H9 (cell line): ENCODE results near the gene CNTFR. TPM values are rescaled to one million over a fixed set of nuclear protein-coding genes. Genes with fewer than 3 reads are reported as not detected.

ENCODE experiments used
- DNase-seq: peaks from one replicate; pipeline ENCODE4 v3.0.0-alpha.2; 2017
- H2AFZ ChIP-seq: one replicate; pipeline ENCODE4 v1.6.1; 2013; ENCODE audit warnings: mild to moderate bottlenecking, low read length, control low read depth, moderate library complexity
- H2AK5ac ChIP-seq: 2 replicates; pipeline ENCODE4 v1.6.1; 2013; ENCODE audit warnings: low read length, control low read depth, mixed read lengths; ENCODE audit not compliant: insufficient read length
- H2BK120ac ChIP-seq: one replicate; pipeline ENCODE4 v1.6.1; 2013; ENCODE audit warnings: low read depth, mild to moderate bottlenecking, low read length, control low read depth, inconsistent platforms; ENCODE audit not compliant: poor library complexity, severe bottlenecking
- H2BK12ac ChIP-seq: 2 replicates; pipeline ENCODE4 v1.6.1; 2013; ENCODE audit warnings: low read length, control low read depth, mixed read lengths, low read depth; ENCODE audit not compliant: insufficient read length
- H2BK15ac ChIP-seq: 2 replicates; pipeline ENCODE4 v1.6.1; 2013; ENCODE audit warnings: low read depth, low read length, control low read depth
- H2BK20ac ChIP-seq: one replicate; pipeline ENCODE4 v1.6.1; 2013; ENCODE audit warnings: low read depth, mild to moderate bottlenecking, low read length, control low read depth, inconsistent platforms; ENCODE audit not compliant: poor library complexity, severe bottlenecking
- H2BK5ac ChIP-seq: 2 replicates; pipeline ENCODE4 v1.6.1; 2013; ENCODE audit warnings: low read length, control low read depth, mixed read lengths; ENCODE audit not compliant: insufficient read length
- H3K14ac ChIP-seq: 2 replicates; pipeline ENCODE4 v1.6.1; 2013; ENCODE audit warnings: low read length, control low read depth; ENCODE audit not compliant: insufficient read depth
- H3K18ac ChIP-seq: 2 replicates; pipeline ENCODE4 v1.6.1; 2013; ENCODE audit warnings: low read depth, mild to moderate bottlenecking, mixed read lengths, low read length, control low read depth; ENCODE audit not compliant: insufficient read length
- H3K23ac ChIP-seq: 2 replicates; pipeline ENCODE4 v1.6.1; 2013; ENCODE audit warnings: low read length, control low read depth, mixed read lengths, low read depth; ENCODE audit not compliant: insufficient read length
- H3K23me2 ChIP-seq: 2 replicates; pipeline ENCODE4 v1.6.1; 2013; ENCODE audit warnings: low read depth, mild to moderate bottlenecking, mixed read lengths, low read length, control low read depth; ENCODE audit not compliant: insufficient read length, poor library complexity, severe bottlenecking
- H3K27ac ChIP-seq: 2 replicates; pipeline ENCODE4 v1.5.1; 2013; ENCODE audit warnings: low read length, control low read depth, mixed read lengths, low read depth; ENCODE audit not compliant: insufficient read length
- H3K27me3 ChIP-seq: 2 replicates; pipeline ENCODE4 v1.6.1; 2013; ENCODE audit warnings: low read length, control low read depth, inconsistent platforms; ENCODE audit not compliant: insufficient read depth
- H3K4ac ChIP-seq: 2 replicates; pipeline ENCODE4 v1.6.1; 2013; ENCODE audit warnings: low read depth, mild to moderate bottlenecking, control low read depth, inconsistent platforms, low read length, moderate library complexity
- H3K4me1 ChIP-seq: 2 replicates; pipeline ENCODE4 v1.6.1; 2013; ENCODE audit warnings: low read length, control low read depth, inconsistent platforms; ENCODE audit not compliant: insufficient read depth
- H3K4me2 ChIP-seq: 2 replicates; pipeline ENCODE4 v1.6.1; 2013; ENCODE audit warnings: low read length, control low read depth, mixed read lengths; ENCODE audit not compliant: insufficient read length, insufficient read depth
- H3K56ac ChIP-seq: 2 replicates; pipeline ENCODE4 v1.6.1; 2013; ENCODE audit warnings: low read depth, mild to moderate bottlenecking, mixed read lengths, low read length, control low read depth; ENCODE audit not compliant: insufficient read length
- H3K79me1 ChIP-seq: 2 replicates; pipeline ENCODE4 v1.6.1; 2013; ENCODE audit warnings: low read depth, mild to moderate bottlenecking, moderate library complexity, low read length, control low read depth, inconsistent platforms; ENCODE audit not compliant: insufficient read depth, poor library complexity, severe bottlenecking
- H3K79me2 ChIP-seq: 2 replicates; pipeline ENCODE4 v1.6.1; 2013; ENCODE audit warnings: low read length, control low read depth, inconsistent platforms; ENCODE audit not compliant: insufficient read depth
- H3K9ac ChIP-seq: 2 replicates; pipeline ENCODE4 v1.6.1; 2013; ENCODE audit warnings: low read length, control low read depth, mixed read lengths; ENCODE audit not compliant: insufficient read length; ENCODE audit errors: extremely low read depth
- H3K9me3 ChIP-seq: one replicate; pipeline ENCODE4 v1.6.1; 2013; ENCODE audit warnings: low read depth, low read length, inconsistent platforms; ENCODE audit not compliant: control insufficient read depth
- H3T11ph ChIP-seq: one replicate; pipeline ENCODE4 v1.6.1; 2013; ENCODE audit warnings: mild to moderate bottlenecking, low read length, control low read depth, inconsistent platforms
- H4K20me1 ChIP-seq: one replicate; pipeline ENCODE4 v1.6.1; 2013; ENCODE audit not compliant: control insufficient read depth, insufficient read length, insufficient read depth
- H4K5ac ChIP-seq: 2 replicates; pipeline ENCODE4 v1.6.1; 2013; ENCODE audit warnings: low read depth, mild to moderate bottlenecking, mixed read lengths, low read length, control low read depth; ENCODE audit not compliant: insufficient read length
- H4K8ac ChIP-seq: replicated peaks from 2 replicates; pipeline ENCODE4 v1.6.1; 2013; ENCODE audit warnings: low read length, control low read depth, mixed read lengths, low read depth; ENCODE audit not compliant: insufficient read length
- H4K91ac ChIP-seq: 2 replicates; pipeline ENCODE4 v1.6.1; 2013; ENCODE audit warnings: low read depth, mild to moderate bottlenecking, moderate library complexity, mixed read lengths, low read length, control low read depth; ENCODE audit not compliant: insufficient read length
- H3K27ac Mint-ChIP-seq, 3 experiments: 2 replicates in 2 of 3; 3 replicates in 1 of 3; pipeline ENCODE4 v1.8.0; 2020 to 2021; ENCODE audit warnings: mixed read lengths in 3 of 3, mild to moderate bottlenecking in 1 of 3, moderate library complexity in 1 of 3
- H3K27me3 Mint-ChIP-seq: 2 replicates; pipeline ENCODE4 v1.8.0; 2021; ENCODE audit warnings: low read depth, mild to moderate bottlenecking, moderate library complexity, mixed read lengths
- H3K36me3 Mint-ChIP-seq, 3 experiments: 2 replicates in 2 of 3; 3 replicates in 1 of 3; pipeline ENCODE4 v1.8.0; 2020 to 2021; ENCODE audit warnings: low read depth in 3 of 3, mixed read lengths in 3 of 3; ENCODE audit not compliant: insufficient read depth in 1 of 3
- H3K4me1 Mint-ChIP-seq, 2 experiments: 2 replicates each; pipeline ENCODE4 v1.8.0; 2020; ENCODE audit warnings: mixed read lengths in 2 of 2
- H3K4me3 Mint-ChIP-seq, 2 experiments: 2 replicates in 1 of 2; 3 replicates in 1 of 2; pipeline ENCODE4 v1.8.0; 2020 to 2021; ENCODE audit warnings: mild to moderate bottlenecking in 2 of 2, mixed read lengths in 2 of 2, moderate library complexity in 1 of 2
- H3K9me3 Mint-ChIP-seq, 2 experiments: 2 replicates in 1 of 2; 3 replicates in 1 of 2; pipeline ENCODE4 v1.8.0; 2020; ENCODE audit warnings: mild to moderate bottlenecking in 2 of 2, mixed read lengths in 2 of 2, moderate library complexity in 1 of 2
- CTCF ChIP-seq: fragments of 200-600 bp; sonication (generic); conservative IDR thresholded peaks from 3 replicates; pipeline ENCODE4 v1.8.0; 2021; ENCODE audit warnings: antibody characterized with exemption, mild to moderate bottlenecking
- WGBS: extraction: QIAGEN DNeasy Blood & Tissue Kit; methylation state at CpG from one replicate; pipeline ENCODE4 v1.1.7; 2013; ENCODE audit warnings: missing lambda C conversion rate, low lambda C conversion rate, mixed read lengths; ENCODE audit not compliant: insufficient read length; ENCODE audit errors: extremely low coverage; 5-methylcytosine and 5-hydroxymethylcytosine counted together
- total RNA-seq: library from RNA; stranded (reverse); gene quantifications from 2 replicates; pipeline ENCODE4 v1.2.1, GENCODE V29; 2021

CNTFR gene
- total RNA-seq, 1 experiment from 2014 or later, result 0.55 TPM

- H3K27me3 ChIP-seq, result peaks cover 4% of the 10 kb centered on the region; the same call in 1 of the 2 replicates
- no peaks in the 10 kb centered on the region for H3K79me1 ChIP-seq
- H3K23me2 ChIP-seq, result no peaks in the 10 kb centered on the region
- no peak overlapping the region for H3K4me3 Mint-ChIP-seq
- no peak overlapping the region for H3K14ac ChIP-seq
- no peaks in the 10 kb centered on the region for H3K79me2 ChIP-seq
- WGBS, result no CpG with 5 or more reads among the region's 6 CpGs
- H3K27me3 Mint-ChIP-seq, result peaks cover 39% of the 10 kb centered on the region
- no peak for DNase-seq
- H3K4me2 ChIP-seq, result no peak overlapping the region
- no peak overlapping the region for H2BK15ac ChIP-seq
- H2BK120ac ChIP-seq, result no peak overlapping the region
- no peak overlapping the region for H3K27ac Mint-ChIP-seq
- H2BK5ac ChIP-seq, result no peak overlapping the region
- no peak overlapping the region for H4K91ac ChIP-seq
- no peak overlapping the region for H3K23ac ChIP-seq
- H3K36me3 Mint-ChIP-seq, result no peaks in the 10 kb centered on the region
- no peak for TF ChIP-seq CTCF
- no peak overlapping the region for H4K8ac ChIP-seq
- H4K20me1 ChIP-seq, result peaks cover 4% of the 10 kb centered on the region
- H3K9ac ChIP-seq, result no peak overlapping the region
- no peaks in the 10 kb centered on the region for H3K9me3 ChIP-seq
- no peak overlapping the region for H3K27ac ChIP-seq
- no peak overlapping the region for H2BK20ac ChIP-seq
- peaks cover 42 to 57% of the 10 kb centered on the region in 2 experiments for H3K4me1 Mint-ChIP-seq
- H2AFZ ChIP-seq, result no peak overlapping the region
- H3K56ac ChIP-seq, result no peak overlapping the region
- H2AK5ac ChIP-seq, result no peak overlapping the region
- no peak overlapping the region for H3T11ph ChIP-seq
- H3K18ac ChIP-seq, result no peak overlapping the region
- H3K4me1 ChIP-seq, result peaks cover 7% of the 10 kb centered on the region; the same call in 1 of the 2 replicates
- no peak overlapping the region for H3K4ac ChIP-seq
- no peak overlapping the region for H4K5ac ChIP-seq
- no peak overlapping the region for H2BK12ac ChIP-seq
- H3K9me3 Mint-ChIP-seq, result no peaks in the 10 kb centered on the region; a peak in 1 of 5 replicates
These were observed 16.9 kb downstream of the CNTFR start for GRCh38 chr9:34572628-34573027.
